Measurements from ENCODE around the gene DOCK3. TPM values are rescaled to one million over a fixed set of nuclear protein-coding genes. Genes with fewer than 3 reads are reported as not detected.

DOCK3 gene
- total RNA-seq, 1 experiment from 2014 or later, result 0.47 TPM

DNA sequence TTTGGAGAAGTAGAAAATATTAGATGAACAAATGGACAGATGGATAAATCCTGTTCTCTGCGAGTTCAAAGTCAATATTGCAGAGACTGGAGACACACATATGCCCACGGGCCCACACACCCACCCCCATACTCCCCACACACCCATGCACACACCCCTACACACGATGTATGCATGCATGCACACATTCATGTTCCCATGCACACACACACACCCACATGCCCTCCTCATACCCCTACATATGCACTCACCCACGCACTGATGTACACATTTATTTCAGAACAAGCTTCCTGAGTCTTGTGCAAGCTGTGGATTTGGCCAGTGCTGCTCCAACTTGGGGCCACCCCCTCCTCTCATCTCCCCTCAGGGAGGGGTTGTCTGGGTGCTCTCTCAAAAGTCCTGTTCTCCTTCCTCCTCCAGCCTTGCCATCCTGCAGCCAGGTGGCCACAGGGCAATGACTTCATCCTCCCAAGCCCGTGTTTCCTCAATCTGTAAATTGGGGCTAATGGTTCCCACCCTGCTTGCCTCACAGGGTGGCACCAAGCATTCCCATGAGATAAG is 41.4 kb upstream of the DOCK3 start:
- BruUV-seq (replicated peaks), result no TSS peak
- no peak for DNase-seq (ENCODE audit: low spot score)
- intact Hi-C loops (cut with micrococcal nuclease; ENCODE audit: unreplicated experiment), result no loop called here
- Histone ChIP-seq H3K4me1 (ENCODE audit: insufficient read depth, low read length, poor library complexity, severe bottlenecking) (no peaks in the 10 kb centered on the region), H3K36me3 (ENCODE audit: insufficient read depth, low read length, poor library complexity, severe bottlenecking) (no peaks in the 10 kb centered on the region), H3K4me3 (ENCODE audit: low read depth, low read length, poor library complexity, severe bottlenecking) (no peak overlapping the region), H3K27ac (ENCODE audit: low read depth, low read length, poor library complexity, severe bottlenecking) (no peak overlapping the region), H3K27me3 (replicated peaks; ENCODE audit: insufficient read depth, low read depth, low read length, poor library complexity) (no peaks in the 10 kb centered on the region), H3K9me3 (ENCODE audit: low read depth, low read length, poor library complexity, severe bottlenecking) (no peaks in the 10 kb centered on the region)
- CTCF ChIA-PET, result no interaction called here
- POLR2A ChIA-PET (ENCODE audit: low non-redundant PET), result no interaction called here
- TF ChIP-seq, protein P1, sequence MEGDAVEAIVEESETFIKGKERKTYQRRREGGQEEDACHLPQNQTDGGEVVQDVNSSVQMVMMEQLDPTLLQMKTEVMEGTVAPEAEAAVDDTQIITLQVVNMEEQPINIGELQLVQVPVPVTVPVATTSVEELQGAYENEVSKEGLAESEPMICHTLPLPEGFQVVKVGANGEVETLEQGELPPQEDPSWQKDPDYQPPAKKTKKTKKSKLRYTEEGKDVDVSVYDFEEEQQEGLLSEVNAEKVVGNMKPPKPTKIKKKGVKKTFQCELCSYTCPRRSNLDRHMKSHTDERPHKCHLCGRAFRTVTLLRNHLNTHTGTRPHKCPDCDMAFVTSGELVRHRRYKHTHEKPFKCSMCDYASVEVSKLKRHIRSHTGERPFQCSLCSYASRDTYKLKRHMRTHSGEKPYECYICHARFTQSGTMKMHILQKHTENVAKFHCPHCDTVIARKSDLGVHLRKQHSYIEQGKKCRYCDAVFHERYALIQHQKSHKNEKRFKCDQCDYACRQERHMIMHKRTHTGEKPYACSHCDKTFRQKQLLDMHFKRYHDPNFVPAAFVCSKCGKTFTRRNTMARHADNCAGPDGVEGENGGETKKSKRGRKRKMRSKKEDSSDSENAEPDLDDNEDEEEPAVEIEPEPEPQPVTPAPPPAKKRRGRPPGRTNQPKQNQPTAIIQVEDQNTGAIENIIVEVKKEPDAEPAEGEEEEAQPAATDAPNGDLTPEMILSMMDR (conservative IDR thresholded peaks at IDR 0.05; ENCODE audit: low read depth, low read length), result no peak
- no peak for TF ChIP-seq EZH2 (IDR thresholded peaks at IDR 0.05; ENCODE audit: borderline replicate concordance, low read depth, low read length, poor library complexity, severe bottlenecking)

DNA sequence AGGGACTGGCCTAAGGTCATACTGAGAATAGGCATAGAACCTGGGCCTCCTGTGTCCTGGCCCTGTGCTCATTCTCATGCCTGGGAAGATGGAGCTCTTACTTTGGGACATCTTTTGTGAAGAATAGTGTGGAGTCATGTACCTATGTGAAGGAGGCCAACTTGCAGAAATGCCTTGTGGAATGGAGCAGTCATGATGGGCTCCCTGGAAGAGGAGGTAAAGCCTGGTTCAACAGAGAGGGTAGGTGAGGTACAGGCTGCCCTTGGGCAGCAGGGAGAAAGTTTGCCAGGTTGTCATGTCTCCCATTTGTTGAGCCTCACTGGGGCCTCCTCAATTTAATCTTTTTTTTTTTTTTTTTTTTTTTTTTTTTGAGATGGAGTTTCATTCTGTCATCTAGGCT is 39.7 kb upstream of the DOCK3 start:
- no TSS peak for BruUV-seq (replicated peaks)
- H3K36me3 ChIP-seq (ENCODE audit: insufficient read depth, low read length, poor library complexity, severe bottlenecking), result no peaks in the 10 kb centered on the region
- H3K27ac ChIP-seq (ENCODE audit: low read depth, low read length, poor library complexity, severe bottlenecking), result no peak overlapping the region
- TF ChIP-seq EZH2 (IDR thresholded peaks at IDR 0.05; ENCODE audit: borderline replicate concordance, low read depth, low read length, poor library complexity, severe bottlenecking), result no peak
- TF ChIP-seq, protein P1 (conservative IDR thresholded peaks at IDR 0.05; ENCODE audit: low read depth, low read length), result no peak
- no peaks in the 10 kb centered on the region for H3K27me3 ChIP-seq (replicated peaks; ENCODE audit: insufficient read depth, low read depth, low read length, poor library complexity)
- CTCF ChIA-PET, result no interaction called here
- H3K9me3 ChIP-seq (ENCODE audit: low read depth, low read length, poor library complexity, severe bottlenecking), result no peaks in the 10 kb centered on the region
- H3K4me1 ChIP-seq (ENCODE audit: insufficient read depth, low read length, poor library complexity, severe bottlenecking), result no peaks in the 10 kb centered on the region
- DNase-seq (ENCODE audit: low spot score), result no peak
- intact Hi-C loops (cut with micrococcal nuclease; ENCODE audit: unreplicated experiment), result no loop called here
- H3K4me3 ChIP-seq (ENCODE audit: low read depth, low read length, poor library complexity, severe bottlenecking), result no peak overlapping the region
- POLR2A ChIA-PET (ENCODE audit: low non-redundant PET), result no interaction called here

DNA sequence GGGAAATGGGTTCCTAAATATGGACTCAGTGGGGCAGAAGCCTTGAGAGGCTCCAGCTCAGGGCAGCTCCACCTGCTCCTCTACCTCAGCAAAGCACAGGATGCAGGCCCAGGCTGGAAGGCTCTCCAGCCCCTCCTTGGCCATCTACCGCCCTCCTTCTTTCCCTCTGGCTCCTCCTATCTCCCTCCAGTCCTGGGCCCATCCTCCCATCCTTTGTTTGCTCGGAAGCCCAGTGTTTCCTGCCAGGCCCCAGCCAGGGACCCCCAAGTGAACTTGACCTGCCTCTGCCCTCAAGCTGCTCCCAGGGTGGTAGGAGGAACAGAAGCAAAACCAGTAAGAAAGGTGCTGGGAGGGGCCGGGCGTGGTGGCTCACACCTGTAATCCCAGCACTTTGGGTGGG is 37.7 kb upstream of the DOCK3 start:
- ChIA-PET POLR2A (ENCODE audit: low non-redundant PET) (no interaction called here), CTCF (no interaction called here)

More for the DNA sequence above, 37.7 kb upstream of the DOCK3 start:
- H3K27me3 ChIP-seq (replicated peaks; ENCODE audit: insufficient read depth, low read depth, low read length, poor library complexity), result no peaks in the 10 kb centered on the region
- no peaks in the 10 kb centered on the region for H3K9me3 ChIP-seq (ENCODE audit: low read depth, low read length, poor library complexity, severe bottlenecking)
- intact Hi-C loops (cut with micrococcal nuclease; ENCODE audit: unreplicated experiment), result no loop called here
- H3K4me1 ChIP-seq (ENCODE audit: insufficient read depth, low read length, poor library complexity, severe bottlenecking), result no peaks in the 10 kb centered on the region
- H3K27ac ChIP-seq (ENCODE audit: low read depth, low read length, poor library complexity, severe bottlenecking), result no peak overlapping the region
- no peak for DNase-seq (ENCODE audit: low spot score)
- TF ChIP-seq, protein P1 (conservative IDR thresholded peaks at IDR 0.05; ENCODE audit: low read depth, low read length), result no peak
- no peaks in the 10 kb centered on the region for H3K36me3 ChIP-seq (ENCODE audit: insufficient read depth, low read length, poor library complexity, severe bottlenecking)
- no TSS peak for BruUV-seq (replicated peaks)
- H3K4me3 ChIP-seq (ENCODE audit: low read depth, low read length, poor library complexity, severe bottlenecking), result no peak overlapping the region
